Keratinocyte (primary cell): ENCODE results near the gene GALNT14. TPM values are rescaled to one million over a fixed set of nuclear protein-coding genes. Genes with fewer than 3 reads are reported as not detected.

ENCODE experiments used
- DNase-seq: peaks from one replicate; pipeline ENCODE4 v3.0.0-alpha.2; 2011; ENCODE audit warnings: low read depth, missing footprints, low spot score
- FAIRE-seq: peaks from 2 replicates; lab custom pipeline; 2011; peaks lifted over from hg19 to GRCh38; lab: Jason Lieb, UNC
- H2AFZ ChIP-seq: 2 replicates; pipeline ENCODE4 v1.6.0; 2012; ENCODE audit warnings: low read length, control low read depth, inconsistent platforms; ENCODE audit not compliant: control insufficient read depth
- H3K27ac ChIP-seq: 2 replicates; pipeline ENCODE4 v1.5.1; 2011; ENCODE audit warnings: low read length; ENCODE audit not compliant: control insufficient read depth, insufficient read depth
- H3K27me3 ChIP-seq: 3 replicates; pipeline ENCODE4 v1.6.0; 2011; ENCODE audit warnings: low read length; ENCODE audit not compliant: control insufficient read depth, insufficient read depth; ENCODE audit errors: extremely low read depth
- H3K36me3 ChIP-seq, 2 experiments: 2 replicates in 1 of 2; 3 replicates in 1 of 2; pipeline ENCODE4 v1.5.1; 2011; ENCODE audit warnings: low read length in 2 of 2, mild to moderate bottlenecking in 1 of 2; ENCODE audit not compliant: control insufficient read depth in 2 of 2, insufficient read depth in 2 of 2; ENCODE audit errors: extremely low read depth in 1 of 2
- H3K4me1 ChIP-seq: 3 replicates; pipeline ENCODE4 v1.5.1; 2011; ENCODE audit warnings: low read length; ENCODE audit not compliant: control insufficient read depth, insufficient read depth; ENCODE audit errors: extremely low read depth
- H3K4me2 ChIP-seq: 3 replicates; pipeline ENCODE4 v1.6.0; 2011; ENCODE audit warnings: low read depth, low read length; ENCODE audit not compliant: control insufficient read depth, insufficient read depth; ENCODE audit errors: extremely low read depth
- H3K4me3 ChIP-seq, 3 experiments: fragments of 200-600 bp in 1 of 3; sonication (generic) in 1 of 3; 2 replicates in 2 of 3; 3 replicates in 1 of 3; pipeline ENCODE4 v1.5.1; 2011 to 2016; ENCODE audit warnings: low read length in 3 of 3, mild to moderate bottlenecking in 3 of 3, control low read depth in 2 of 3, inconsistent platforms in 1 of 3, low read depth in 1 of 3, mixed read lengths in 1 of 3, mixed run types in 1 of 3, moderate library complexity in 1 of 3; ENCODE audit not compliant: control insufficient read depth in 2 of 3, insufficient read depth in 2 of 3; ENCODE audit errors: extremely low read depth in 1 of 3
- H3K79me2 ChIP-seq: 2 replicates; pipeline ENCODE4 v1.6.0; 2012; ENCODE audit warnings: low read length; ENCODE audit not compliant: control insufficient read depth, insufficient read depth
- H3K9ac ChIP-seq: 3 replicates; pipeline ENCODE4 v1.6.0; 2011; ENCODE audit warnings: low read length; ENCODE audit not compliant: control insufficient read depth, insufficient read depth; ENCODE audit errors: extremely low read depth
- H3K9me1 ChIP-seq: 3 replicates; pipeline ENCODE4 v1.6.0; 2011; ENCODE audit warnings: low read length; ENCODE audit not compliant: control insufficient read depth, insufficient read depth; ENCODE audit errors: extremely low read depth
- H3K9me3 ChIP-seq: 2 replicates; pipeline ENCODE4 v1.5.1; 2012; ENCODE audit warnings: low read depth, low read length; ENCODE audit not compliant: control insufficient read depth
- H4K20me1 ChIP-seq: 3 replicates; pipeline ENCODE4 v1.6.0; 2011; ENCODE audit warnings: low read length; ENCODE audit not compliant: control insufficient read depth, insufficient read depth; ENCODE audit errors: extremely low read depth
- CTCF ChIP-seq, 3 experiments: IDR thresholded peaks in 1 of 3; conservative IDR thresholded peaks in 1 of 3; optimal IDR thresholded peaks in 1 of 3; 2 replicates in 2 of 3; 3 replicates in 1 of 3; pipeline versions ENCODE3 to v1.5.1; 2011; ENCODE audit warnings: low read length in 3 of 3, mild to moderate bottlenecking in 3 of 3, moderate library complexity in 2 of 3, control low read depth in 1 of 3, inconsistent platforms in 1 of 3; ENCODE audit not compliant: insufficient read depth in 2 of 3; ENCODE audit errors: extremely low read depth in 1 of 3
- EZH2 ChIP-seq: IDR thresholded peaks from one replicate; pipeline ENCODE4 v1.6.1; 2012; ENCODE audit warnings: inconsistent platforms, mild to moderate bottlenecking, low read length, moderate library complexity
- dilution Hi-C: fragments of 300-500 bp; cut with MboI; formaldehyde crosslinking; loops from one replicate; pipeline ENCODE4 v1.7.0; 2020; ENCODE audit warnings: low sequenced_read_pairs; ENCODE audit not compliant: extremely low pct_ligation_motif_present
- polyA plus RNA-seq, 5 experiments: library from polyadenylated mRNA; depleted of rRNA in 3 of 5; stranded (reverse) in 3 of 5; stranded (forward) in 1 of 5; unstranded in 1 of 5; fragments of >200 nt; gene quantifications; 1 replicate in 1 of 5; 2 replicates in 3 of 5; 3 replicates in 1 of 5; pipeline versions ENCODE4 v1.2.1 to v1.2.3, GENCODE V29; 2011 to 2012; ENCODE audit warnings: missing spikeins in 2 of 5, low read depth in 1 of 5, low replicate concordance in 1 of 5

The GALNT14 gene
- polyA plus RNA-seq, 1 donor (not counting 4 experiments of a cell fraction or from before 2014, with no cell fraction given), result 27.4 TPM

GRCh38 chr2:30871980-30872789 is 266.1 kb downstream of the GALNT14 start:
- H4K20me1 ChIP-seq, result no peaks in the 10 kb centered on the region
- no peak for DNase-seq
- H3K4me1 ChIP-seq, result peaks cover 14% of the 10 kb centered on the region
- H3K27me3 ChIP-seq, result no peaks in the 10 kb centered on the region
- no peak overlapping the region for H2AFZ ChIP-seq
- H3K79me2 ChIP-seq, result no peaks in the 10 kb centered on the region
- TF ChIP-seq EZH2 (no peak), CTCF (optimal IDR thresholded peaks at IDR 0.05 in 1 of 3, IDR thresholded peaks at IDR 0.05 in 1 of 3, conservative IDR thresholded peaks at IDR 0.05 in 1 of 3; ENCODE audit: extremely low read depth in 1 of 3, insufficient read depth in 2 of 3, low read length in 3 of 3) (no peak)
- no peak overlapping the region for H3K9ac ChIP-seq
- no peak overlapping the region for H3K27ac ChIP-seq
- dilution Hi-C loops, result no loop called here
- no peaks in the 10 kb centered on the region for H3K36me3 ChIP-seq
- FAIRE-seq, result peak; percentile 85
- H3K4me2 ChIP-seq, result peak overlapping the region; percentile 65
- H3K9me1 ChIP-seq, result no peaks in the 10 kb centered on the region
- no peaks in the 10 kb centered on the region for H3K9me3 ChIP-seq
- no peak overlapping the region for H3K4me3 ChIP-seq

- no peaks in the 10 kb centered on the region for H4K20me1 ChIP-seq
- H3K4me2 ChIP-seq, result peak overlapping the region; percentile 65
- no peak for DNase-seq
- no peak overlapping the region for H3K27ac ChIP-seq
- H3K36me3 ChIP-seq, result no peaks in the 10 kb centered on the region
- peak; percentile 84 for FAIRE-seq
- no peak overlapping the region for H3K4me3 ChIP-seq
- H3K27me3 ChIP-seq, result no peaks in the 10 kb centered on the region
- H2AFZ ChIP-seq, result no peak overlapping the region
- no peak overlapping the region for H3K9ac ChIP-seq
- peaks cover 14% of the 10 kb centered on the region for H3K4me1 ChIP-seq
- dilution Hi-C loops, result no loop called here
- no peaks in the 10 kb centered on the region for H3K9me1 ChIP-seq
- H3K9me3 ChIP-seq, result no peaks in the 10 kb centered on the region
- H3K79me2 ChIP-seq, result no peaks in the 10 kb centered on the region
- TF ChIP-seq CTCF (optimal IDR thresholded peaks at IDR 0.05 in 1 of 3, IDR thresholded peaks at IDR 0.05 in 1 of 3, conservative IDR thresholded peaks at IDR 0.05 in 1 of 3; ENCODE audit: extremely low read depth in 1 of 3, insufficient read depth in 2 of 3, low read length in 3 of 3) (no peak), EZH2 (no peak)
Measured at GRCh38 chr2:30871440-30871839, 266.8 kb downstream of the GALNT14 start.
